ENCODE measurements around the gene TSSK6. TPM values are rescaled to one million over a fixed set of nuclear protein-coding genes. Genes with fewer than 3 reads are reported as not detected.

TSSK6 gene
- total and polyA plus RNA-seq, 10 of the 15 experiments (the other 5 are each of a cell fraction or from before 2014, with no cell fraction given): 0.06 to 3.6 (median 0.98) TPM; not detected in 2

DNA sequence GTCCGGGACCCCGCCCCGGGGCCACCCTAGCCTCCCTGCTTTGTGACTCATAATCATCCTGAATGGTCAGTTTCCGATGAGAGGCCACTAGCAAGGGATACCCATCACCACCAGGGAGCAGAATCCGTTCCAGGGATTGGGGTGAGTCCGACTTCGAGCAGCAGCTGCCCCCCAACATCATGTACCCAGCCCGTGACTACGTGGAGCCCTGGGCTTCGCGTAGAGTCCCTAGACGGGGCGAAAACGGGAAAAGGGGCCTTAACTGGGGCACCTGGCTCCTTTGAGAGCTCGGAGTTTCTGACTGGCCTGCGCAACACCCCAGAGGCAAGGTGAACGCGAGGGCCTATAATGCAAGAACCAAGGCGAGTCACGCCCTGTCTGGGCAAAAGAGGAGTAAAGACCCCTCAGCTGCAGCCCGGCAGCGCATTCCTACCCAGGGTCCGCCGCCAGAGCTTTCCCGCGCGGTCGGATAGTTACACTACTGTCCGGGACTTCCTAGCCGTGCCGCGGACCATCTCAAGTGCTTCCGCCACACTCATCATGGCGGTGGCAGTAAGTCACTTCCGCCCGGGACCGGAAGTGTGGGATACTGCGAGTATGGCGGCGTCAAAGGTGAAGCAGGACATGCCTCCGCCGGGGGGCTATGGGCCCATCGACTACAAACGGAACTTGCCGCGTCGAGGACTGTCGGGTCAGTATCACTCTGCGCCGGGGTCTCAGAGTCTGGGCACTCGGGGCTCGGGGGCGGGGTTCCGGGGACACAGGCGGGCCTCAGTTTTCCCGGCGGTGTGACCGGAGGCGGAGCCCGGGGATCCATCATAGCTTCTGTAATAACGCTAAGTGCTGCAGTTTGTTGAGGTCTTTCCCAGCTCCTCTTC, 533 bp upstream of the TSSK6 start, which contains the start of gene NDUFA13 (continued):
- TF ChIP-seq, protein P1, sequence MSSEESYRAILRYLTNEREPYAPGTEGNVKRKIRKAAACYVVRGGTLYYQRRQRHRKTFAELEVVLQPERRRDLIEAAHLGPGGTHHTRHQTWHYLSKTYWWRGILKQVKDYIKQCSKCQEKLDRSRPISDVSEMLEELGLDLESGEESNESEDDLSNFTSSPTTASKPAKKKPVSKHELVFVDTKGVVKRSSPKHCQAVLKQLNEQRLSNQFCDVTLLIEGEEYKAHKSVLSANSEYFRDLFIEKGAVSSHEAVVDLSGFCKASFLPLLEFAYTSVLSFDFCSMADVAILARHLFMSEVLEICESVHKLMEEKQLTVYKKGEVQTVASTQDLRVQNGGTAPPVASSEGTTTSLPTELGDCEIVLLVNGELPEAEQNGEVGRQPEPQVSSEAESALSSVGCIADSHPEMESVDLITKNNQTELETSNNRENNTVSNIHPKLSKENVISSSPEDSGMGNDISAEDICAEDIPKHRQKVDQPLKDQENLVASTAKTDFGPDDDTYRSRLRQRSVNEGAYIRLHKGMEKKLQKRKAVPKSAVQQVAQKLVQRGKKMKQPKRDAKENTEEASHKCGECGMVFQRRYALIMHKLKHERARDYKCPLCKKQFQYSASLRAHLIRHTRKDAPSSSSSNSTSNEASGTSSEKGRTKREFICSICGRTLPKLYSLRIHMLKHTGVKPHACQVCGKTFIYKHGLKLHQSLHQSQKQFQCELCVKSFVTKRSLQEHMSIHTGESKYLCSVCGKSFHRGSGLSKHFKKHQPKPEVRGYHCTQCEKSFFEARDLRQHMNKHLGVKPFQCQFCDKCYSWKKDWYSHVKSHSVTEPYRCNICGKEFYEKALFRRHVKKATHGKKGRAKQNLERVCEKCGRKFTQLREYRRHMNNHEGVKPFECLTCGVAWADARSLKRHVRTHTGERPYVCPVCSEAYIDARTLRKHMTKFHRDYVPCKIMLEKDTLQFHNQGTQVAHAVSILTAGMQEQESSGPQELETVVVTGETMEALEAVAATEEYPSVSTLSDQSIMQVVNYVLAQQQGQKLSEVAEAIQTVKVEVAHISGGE (CRISPR knock-in tag; IDR thresholded peaks at IDR 0.05): peak; percentile 51; the same call in 1 of the 2 replicates
- no peak for TF ChIP-seq EP300 (IDR thresholded peaks at IDR 0.05; ENCODE audit: borderline replicate concordance in 1 of 2, control insufficient read depth in 1 of 2, low read depth in 2 of 2, low read length in 2 of 2)
- TF ChIP-seq CBFB (IDR thresholded peaks at IDR 0.05; ENCODE audit: low read depth): 0 out of 2 replicates have a peak, but pooled peaks have one; percentile 32
- peak; percentile 85 for TF ChIP-seq IKZF1 (conservative IDR thresholded peaks at IDR 0.05)
- TF ChIP-seq ZNF384 (IDR thresholded peaks at IDR 0.05; ENCODE audit: borderline replicate concordance, low read depth, low read length): no peak
- TF ChIP-seq SUZ12 (IDR thresholded peaks at IDR 0.05; ENCODE audit: unreplicated experiment): no peak
- 0 out of 2 replicates have a peak, but pooled peaks have one; percentile 66 for TF ChIP-seq PML (IDR thresholded peaks at IDR 0.05; ENCODE audit: low read length)
- no peak for TF ChIP-seq MYB (IDR thresholded peaks at IDR 0.05; ENCODE audit: borderline replicate concordance, low read depth, low read length)
- peak; percentile 75; the same call in 1 of the 2 replicates for TF ChIP-seq SMAD5 (IDR thresholded peaks at IDR 0.05; ENCODE audit: low read depth)
- 0 out of 2 replicates have a peak, but pooled peaks have one; percentile 30 for TF ChIP-seq TCF12 (IDR thresholded peaks at IDR 0.05; ENCODE audit: low read depth, low read length)
- TF ChIP-seq RFX5 (IDR thresholded peaks at IDR 0.05; ENCODE audit: low read depth, low read length): no peak

Measured in GM12878 (cell line).